Activated naive CD4-positive, alpha-beta T cell treated with Interleukin-2 at 50 U/mL for 16 hours (primary cell): ENCODE measurements around the gene ZNF579.
"Not testable (repeated sequence)": the region's sequence is repeated elsewhere in the genome, so short reads cannot be mapped to it uniquely, and the experiment has no call there.

Experiments used
- DNase-seq: peaks from one replicate; pipeline ENCODE4 v3.0.0-alpha.2; 2020

Gene ZNF579

GRCh38 chr19:55539090-55539984 is 41.3 kb downstream of the ZNF579 start:
- DNase-seq = no peak

- no peak for DNase-seq
Measured at GRCh38 chr19:55538132-55538531, 42.5 kb downstream of the ZNF579 start.

GRCh38 chr19:55537741-55538111 is 42.9 kb downstream of the ZNF579 start:
- no peak for DNase-seq

- no peak for DNase-seq
Measured at GRCh38 chr19:55536951-55537740, 43.5 kb downstream of the ZNF579 start, which contains the start of gene SBK2. TSS of gene SBK2 (minus strand) at chr19:55537133. CDS start at chr19:55536294, 839 bp downstream.

GRCh38 chr19:55536366-55536765 is 44.3 kb downstream of the ZNF579 start:
- no peak for DNase-seq

- DNase-seq = no peak
Measured at GRCh38 chr19:55535965-55536350, 44.7 kb downstream of the ZNF579 start.

- DNase-seq = no peak
Measured at GRCh38 chr19:55535173-55535964, 45.3 kb downstream of the ZNF579 start.

- not testable (repeated sequence) for DNase-seq
Measured at GRCh38 chr19:55534280-55534679, 46.4 kb downstream of the ZNF579 start.

- no peak for DNase-seq
Measured at GRCh38 chr19:55530996-55531395, 49.7 kb downstream of the ZNF579 start.

- DNase-seq = no peak
Measured at GRCh38 chr19:55529636-55530234, 50.9 kb downstream of the ZNF579 start.

GRCh38 chr19:55528030-55528803 is 52.4 kb downstream of the ZNF579 start:
- no peak for DNase-seq

GRCh38 chr19:55527197-55528029 is 53.2 kb downstream of the ZNF579 start:
- DNase-seq = no peak
